Fibroblast of the conjunctiva (primary cell): Measurements from ENCODE around the gene PLXNA4.
"Not testable (repeated sequence)": the region's sequence is repeated elsewhere in the genome, so short reads cannot be mapped to it uniquely, and the experiment has no call there.

Experiments
- DNase-seq: peaks from one replicate; pipeline ENCODE4 v3.0.0-alpha.2; 2010; ENCODE audit warnings: low read depth

Gene PLXNA4

GRCh38 chr7:132200141-132200540 lies 376.1 kb downstream of the PLXNA4 start:
- no peak for DNase-seq

- no peak for DNase-seq
Observed at GRCh38 chr7:132199626-132200025, 376.6 kb downstream of the PLXNA4 start.

DNA sequence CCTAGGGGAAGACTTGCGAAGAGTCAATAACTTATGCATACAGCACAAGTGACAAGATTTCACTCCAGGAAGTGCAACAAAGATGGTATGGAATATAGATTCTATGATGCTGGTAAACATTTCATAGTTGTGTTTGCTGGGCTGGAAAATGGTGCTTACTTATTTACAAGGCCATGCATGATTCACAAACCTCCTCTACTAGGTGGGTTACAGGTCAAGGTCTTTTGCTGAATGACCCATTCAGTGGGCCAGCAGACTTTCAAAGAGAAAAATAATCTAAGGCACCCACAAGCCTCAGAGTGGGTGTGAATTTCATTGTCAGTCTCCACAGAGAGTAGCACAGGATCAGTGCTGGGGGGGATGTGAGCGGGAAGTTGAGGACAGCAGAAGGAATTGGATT lies 378.5 kb downstream of the PLXNA4 start:
- no peak for DNase-seq

DNA sequence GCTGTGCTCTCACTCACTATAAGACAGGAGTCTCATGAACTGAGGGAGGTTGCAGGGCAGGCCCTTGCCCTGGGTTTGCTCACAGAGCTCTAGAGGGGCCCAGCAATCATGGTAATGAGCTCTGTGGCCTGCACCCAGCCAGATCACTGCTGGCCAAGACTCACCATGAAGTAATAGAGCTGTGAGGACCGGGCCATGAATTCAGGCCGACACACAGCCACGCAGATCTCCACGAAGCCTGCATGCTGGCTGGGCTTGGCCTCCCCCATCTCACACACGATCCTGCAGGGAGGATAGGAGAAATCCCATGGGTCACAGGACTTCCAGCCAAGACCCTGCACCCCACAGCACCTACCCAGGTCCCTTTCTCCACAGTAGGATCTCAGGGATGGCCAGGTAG lies 382.4 kb downstream of the PLXNA4 start:
- DNase-seq: no peak

- no peak for DNase-seq
Observed at GRCh38 chr7:132192809-132193208, 383.5 kb downstream of the PLXNA4 start.

- no peak for DNase-seq
Observed at GRCh38 chr7:132191418-132191817, 384.9 kb downstream of the PLXNA4 start.

DNA sequence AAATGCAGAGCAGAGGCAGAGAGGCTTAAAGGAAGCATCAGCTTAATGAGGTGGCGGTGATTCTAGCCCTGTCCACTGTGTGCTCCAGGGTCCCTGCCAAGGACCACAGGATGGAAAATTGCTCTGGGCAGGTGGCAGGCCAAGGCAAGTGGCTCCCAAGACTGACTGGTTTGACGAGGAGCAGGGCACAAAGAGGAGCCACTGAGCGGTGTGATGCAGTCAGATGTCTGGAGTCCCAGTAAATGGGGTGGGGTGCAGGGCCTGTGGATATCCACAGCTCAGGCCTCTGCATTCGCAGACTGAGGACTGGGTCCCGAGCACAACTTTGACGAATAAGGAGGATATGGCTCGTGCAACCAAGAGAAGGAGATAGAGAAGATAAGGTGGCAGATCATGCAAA lies 385.6 kb downstream of the PLXNA4 start:
- no peak for DNase-seq

DNA sequence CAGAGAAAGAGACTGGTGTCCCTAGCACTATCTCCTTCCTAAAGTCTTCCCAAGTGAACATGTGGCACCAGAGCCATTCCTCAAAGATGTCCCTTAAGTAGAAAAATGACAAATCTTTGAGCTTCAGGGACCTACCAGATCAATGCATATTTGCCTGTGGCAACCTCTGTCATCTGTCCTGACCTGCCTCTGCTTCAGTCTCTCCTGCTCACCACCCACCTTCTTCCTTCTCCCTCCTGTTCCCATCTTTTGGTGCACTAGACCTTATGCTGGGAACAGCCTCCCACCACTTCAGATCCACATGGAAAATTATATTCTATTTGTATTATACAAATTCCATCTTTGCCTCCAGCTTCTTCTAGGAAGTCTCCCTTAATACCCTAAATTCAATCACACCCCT lies 386.4 kb downstream of the PLXNA4 start:
- no peak for DNase-seq

GRCh38 chr7:132187869-132188789 lies 388.1 kb downstream of the PLXNA4 start:
- no peak for DNase-seq

- DNase-seq: no peak
Observed at GRCh38 chr7:132187391-132187790, 388.9 kb downstream of the PLXNA4 start.

DNA sequence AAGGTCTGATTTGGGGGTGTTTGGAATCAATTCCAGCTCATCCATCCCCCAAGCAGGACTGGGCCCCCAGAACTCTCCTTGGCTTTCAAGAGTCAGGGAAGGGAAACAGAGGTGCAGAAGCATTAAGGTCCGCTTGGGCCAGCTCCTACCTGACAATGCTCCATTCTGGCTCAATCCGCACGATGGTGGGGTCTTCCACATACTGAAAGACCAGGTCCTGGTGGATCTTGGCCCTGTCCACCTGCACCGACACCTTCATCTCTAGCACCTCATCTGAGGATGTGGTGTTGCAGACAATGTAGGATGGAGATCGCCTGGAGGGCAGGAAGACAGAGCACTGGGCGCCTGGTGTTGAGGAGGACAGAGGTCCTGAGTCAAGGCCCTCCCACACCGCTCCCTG lies 391.1 kb downstream of the PLXNA4 start:
- DNase-seq: no peak

DNA sequence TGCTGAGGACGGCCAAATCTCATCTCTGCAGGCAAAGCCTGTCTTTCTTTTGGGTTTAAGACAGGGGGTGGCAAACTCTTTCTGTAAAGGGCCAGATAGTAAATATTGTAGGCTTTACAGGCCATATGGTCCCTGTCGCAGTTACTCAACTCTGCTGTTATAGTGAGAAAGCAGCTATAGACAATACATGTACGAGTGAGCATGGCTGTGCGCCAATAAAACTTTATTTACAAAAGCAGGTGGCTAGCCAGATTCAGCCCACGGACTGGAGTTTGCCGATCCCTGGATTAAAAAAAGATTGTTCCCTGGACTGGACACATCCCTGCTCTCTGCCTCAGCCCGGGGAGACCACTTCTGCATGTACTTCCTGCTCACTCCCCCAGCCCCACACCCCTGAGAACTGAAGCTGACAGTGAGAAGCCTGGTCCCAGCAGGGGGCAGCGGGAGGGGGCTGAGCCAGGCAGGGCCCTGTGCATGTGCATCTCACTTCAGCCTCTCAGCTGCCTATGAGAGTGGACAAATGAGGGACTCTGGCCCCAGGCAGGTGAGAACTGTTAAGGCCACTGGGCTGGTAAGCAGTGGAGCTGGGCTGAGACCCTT lies 392.4 kb downstream of the PLXNA4 start:
- no peak for DNase-seq

- DNase-seq: no peak
Observed at GRCh38 chr7:132182992-132183391, 393.3 kb downstream of the PLXNA4 start.

- no peak for DNase-seq
Observed at GRCh38 chr7:132181946-132182685, 394.2 kb downstream of the PLXNA4 start.

DNA sequence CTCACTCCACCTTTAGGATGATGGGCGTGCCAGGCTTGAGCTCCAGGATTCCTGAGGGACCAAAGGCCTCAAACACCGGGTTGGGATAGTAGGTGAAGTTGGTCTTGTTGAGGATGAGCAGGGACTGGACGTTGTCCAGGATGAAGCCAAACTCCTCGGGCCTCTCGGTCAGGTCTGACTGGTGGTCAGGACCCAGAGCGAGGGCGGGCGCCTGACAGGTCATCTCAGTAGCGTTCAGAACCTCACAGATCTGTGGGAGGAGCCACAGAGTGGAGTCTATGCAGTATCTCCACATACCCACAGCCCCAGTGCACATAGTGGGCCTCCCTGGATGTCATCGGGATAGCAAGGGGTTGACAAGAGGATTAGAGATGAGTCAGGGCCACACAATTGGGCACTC lies 394.9 kb downstream of the PLXNA4 start:
- no peak for DNase-seq

- DNase-seq: no peak
Observed at GRCh38 chr7:132180481-132180880, 395.8 kb downstream of the PLXNA4 start.

GRCh38 chr7:132179681-132180080 lies 396.6 kb downstream of the PLXNA4 start:
- DNase-seq: no peak

GRCh38 chr7:132179080-132179430 lies 397.2 kb downstream of the PLXNA4 start:
- no peak for DNase-seq

DNA sequence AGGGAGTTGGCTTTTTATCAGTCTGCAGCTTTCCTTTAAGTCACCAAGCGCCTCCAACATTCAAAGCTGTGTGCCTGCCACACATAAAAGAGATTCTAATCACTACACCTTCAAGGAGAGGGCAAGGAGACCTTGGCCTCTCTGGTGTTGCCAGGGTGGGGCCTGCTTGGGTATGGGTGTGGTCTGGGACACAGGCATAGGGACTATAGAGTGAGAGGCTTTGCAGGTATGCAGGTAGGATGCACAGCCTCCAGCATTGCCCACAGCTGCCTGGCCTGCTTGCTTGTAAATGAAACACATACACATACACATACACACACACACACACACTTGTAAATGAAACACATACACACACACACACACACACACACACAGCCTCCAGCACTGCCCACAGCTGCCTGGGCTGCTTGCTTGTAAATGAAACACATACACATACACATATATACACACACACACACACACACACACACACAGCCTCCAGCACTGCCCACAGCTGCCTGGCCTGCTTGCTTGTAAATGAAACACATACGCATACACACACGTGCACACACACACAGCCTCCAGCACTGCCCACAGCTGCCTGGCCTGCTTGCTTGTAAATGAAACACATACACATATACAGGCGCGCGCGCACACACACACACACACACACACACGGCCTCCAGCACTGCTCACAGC lies 397.7 kb downstream of the PLXNA4 start:
- not testable (repeated sequence) for DNase-seq

DNA sequence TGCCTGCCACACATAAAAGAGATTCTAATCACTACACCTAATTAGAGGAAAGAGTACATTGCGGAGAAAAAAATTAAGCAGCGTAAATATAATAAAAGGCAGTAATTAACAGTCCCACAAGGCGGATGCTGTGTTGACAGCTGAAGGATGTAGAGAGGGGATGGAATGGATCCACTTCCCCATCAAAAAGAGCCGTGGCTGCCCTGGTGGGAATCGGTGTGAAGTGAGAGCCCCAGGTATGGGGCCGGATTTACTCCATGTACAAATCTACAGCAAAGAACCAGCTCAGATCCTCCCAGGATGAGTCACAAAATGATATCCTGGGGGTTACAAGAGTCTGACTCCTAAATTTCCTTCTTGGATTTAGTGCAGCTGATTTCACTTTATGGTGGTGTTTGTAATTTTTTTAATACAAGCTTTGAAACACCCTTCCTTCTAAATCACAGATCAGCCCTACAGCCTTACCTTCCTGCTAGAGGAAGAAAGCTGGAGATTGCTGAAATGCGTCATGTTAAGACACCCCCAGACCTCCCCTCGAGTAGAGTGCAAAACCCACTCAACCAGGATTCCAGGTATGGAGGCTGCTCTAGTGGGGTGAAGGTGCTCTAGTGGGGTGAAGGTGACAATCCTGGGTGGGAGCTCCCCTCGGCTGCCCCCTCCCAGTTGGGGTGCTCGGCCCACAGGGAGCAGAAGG lies 398.4 kb downstream of the PLXNA4 start:
- no peak for DNase-seq

GRCh38 chr7:132176719-132177118 lies 399.6 kb downstream of the PLXNA4 start:
- DNase-seq: no peak

GRCh38 chr7:132171130-132171576 lies 405.1 kb downstream of the PLXNA4 start:
- no peak for DNase-seq
